ENCODE results near the gene GNAO1. TPM values are rescaled to one million over a fixed set of nuclear protein-coding genes. Genes with fewer than 3 reads are reported as not detected.

Gene GNAO1
- total RNA-seq, 1 experiment from 2014 or later: not detected

GRCh38 chr16:56266641-56267607 lies 75.6 kb downstream of the GNAO1 start:
- intact Hi-C loops (cut with micrococcal nuclease; ENCODE audit: unreplicated experiment): no loop called here
- BruUV-seq (replicated peaks): no TSS peak
- Histone ChIP-seq H3K27ac (ENCODE audit: low read depth, low read length, poor library complexity, severe bottlenecking) (no peak overlapping the region), H3K4me3 (ENCODE audit: low read depth, low read length, poor library complexity, severe bottlenecking) (no peak overlapping the region), H3K27me3 (replicated peaks; ENCODE audit: insufficient read depth, low read depth, low read length, poor library complexity) (no peaks in the 10 kb centered on the region), H3K36me3 (ENCODE audit: insufficient read depth, low read length, poor library complexity, severe bottlenecking) (no peaks in the 10 kb centered on the region), H3K9me3 (ENCODE audit: low read depth, low read length, poor library complexity, severe bottlenecking) (no peaks in the 10 kb centered on the region), H3K4me1 (ENCODE audit: insufficient read depth, low read length, poor library complexity, severe bottlenecking) (no peaks in the 10 kb centered on the region)
- CTCF ChIA-PET: no interaction called here
- DNase-seq (ENCODE audit: low spot score): no peak
- TF ChIP-seq EZH2 (IDR thresholded peaks at IDR 0.05; ENCODE audit: borderline replicate concordance, low read depth, low read length, poor library complexity, severe bottlenecking) (no peak), CTCF (conservative IDR thresholded peaks at IDR 0.05; ENCODE audit: low read depth, low read length) (no peak)
- POLR2A ChIA-PET (ENCODE audit: low non-redundant PET): no interaction called here

GRCh38 chr16:56267888-56268287 lies 76.6 kb downstream of the GNAO1 start:
- DNase-seq (ENCODE audit: low spot score): no peak
- Histone ChIP-seq H3K27ac (ENCODE audit: low read depth, low read length, poor library complexity, severe bottlenecking) (no peak overlapping the region), H3K4me1 (ENCODE audit: insufficient read depth, low read length, poor library complexity, severe bottlenecking) (no peaks in the 10 kb centered on the region), H3K9me3 (ENCODE audit: low read depth, low read length, poor library complexity, severe bottlenecking) (no peaks in the 10 kb centered on the region), H3K36me3 (ENCODE audit: insufficient read depth, low read length, poor library complexity, severe bottlenecking) (no peaks in the 10 kb centered on the region), H3K4me3 (ENCODE audit: low read depth, low read length, poor library complexity, severe bottlenecking) (no peak overlapping the region), H3K27me3 (replicated peaks; ENCODE audit: insufficient read depth, low read depth, low read length, poor library complexity) (no peaks in the 10 kb centered on the region)
- intact Hi-C loops (cut with micrococcal nuclease; ENCODE audit: unreplicated experiment): no loop called here
- no peak for TF ChIP-seq CTCF (conservative IDR thresholded peaks at IDR 0.05; ENCODE audit: low read depth, low read length)
- TF ChIP-seq EZH2 (IDR thresholded peaks at IDR 0.05; ENCODE audit: borderline replicate concordance, low read depth, low read length, poor library complexity, severe bottlenecking): no peak
- ChIA-PET POLR2A (ENCODE audit: low non-redundant PET) (no interaction called here), CTCF (no interaction called here)
- no TSS peak for BruUV-seq (replicated peaks)

- Histone ChIP-seq H3K9me3 (ENCODE audit: low read depth, low read length, poor library complexity, severe bottlenecking) (no peaks in the 10 kb centered on the region), H3K4me1 (ENCODE audit: insufficient read depth, low read length, poor library complexity, severe bottlenecking) (no peaks in the 10 kb centered on the region), H3K27ac (ENCODE audit: low read depth, low read length, poor library complexity, severe bottlenecking) (no peak overlapping the region), H3K36me3 (ENCODE audit: insufficient read depth, low read length, poor library complexity, severe bottlenecking) (no peaks in the 10 kb centered on the region), H3K4me3 (ENCODE audit: low read depth, low read length, poor library complexity, severe bottlenecking) (no peak overlapping the region), H3K27me3 (replicated peaks; ENCODE audit: insufficient read depth, low read depth, low read length, poor library complexity) (peaks cover 4% of the 10 kb centered on the region)
- ChIA-PET POLR2A (ENCODE audit: low non-redundant PET) (no interaction called here), CTCF (no interaction called here)
- TF ChIP-seq CTCF (conservative IDR thresholded peaks at IDR 0.05; ENCODE audit: low read depth, low read length) (no peak), EZH2 (IDR thresholded peaks at IDR 0.05; ENCODE audit: borderline replicate concordance, low read depth, low read length, poor library complexity, severe bottlenecking) (no peak)
- no TSS peak for BruUV-seq (replicated peaks)
- no peak for DNase-seq (ENCODE audit: low spot score)
- intact Hi-C loops (cut with micrococcal nuclease; ENCODE audit: unreplicated experiment): no loop called here
These were observed 77.5 kb downstream of the GNAO1 start for GRCh38 chr16:56268799-56269198.
